Retinal pigment epithelial cell (primary cell): ENCODE measurements around the gene PDCD6IP.

Source experiments
- DNase-seq: peaks from one replicate; pipeline ENCODE4 v3.0.0-alpha.2; 2010; ENCODE audit warnings: low read depth
- H3K4me3 ChIP-seq: 2 replicates; pipeline ENCODE4 v1.5.1; 2011; ENCODE audit warnings: mild to moderate bottlenecking, low read length, control low read depth, moderate library complexity
- TF ChIP-seq, protein P1 (sequence below): conservative IDR thresholded peaks from 2 replicates; pipeline ENCODE4 v1.5.1; 2011; ENCODE audit warnings: low read depth, low read length, control low read depth, inconsistent platforms

Gene PDCD6IP

DNA sequence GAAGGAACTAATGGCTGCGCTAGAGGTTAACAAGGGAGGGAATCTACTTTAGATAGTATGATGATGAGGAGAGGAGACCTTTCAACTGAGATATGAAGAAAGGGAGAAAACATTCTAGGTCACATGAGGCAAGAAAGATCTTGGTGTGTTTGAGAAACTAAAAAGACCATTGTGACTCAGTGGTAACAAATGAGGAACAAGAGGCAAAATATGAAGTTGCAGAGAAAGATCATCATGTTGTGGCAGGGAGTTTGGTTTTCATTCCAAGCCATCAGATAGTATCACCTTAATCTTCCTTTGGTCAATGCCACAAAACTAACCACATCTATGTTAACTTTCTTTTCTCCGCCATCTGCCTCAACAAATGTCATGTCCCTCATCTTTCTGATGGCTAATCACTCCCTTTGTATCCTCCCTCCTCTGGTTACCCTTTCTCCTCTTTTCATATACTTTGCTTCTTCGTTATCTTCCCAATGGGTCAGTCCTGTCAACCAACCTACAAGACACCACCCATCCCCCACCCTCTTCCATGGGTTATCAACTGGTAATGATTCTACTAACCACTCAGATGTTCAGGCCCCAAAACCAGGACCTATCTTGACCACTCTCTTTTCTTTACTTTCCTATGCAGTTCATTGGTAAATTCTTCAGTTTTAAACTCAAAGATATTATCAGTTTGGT is 2.4 kb upstream of the PDCD6IP start:
- TF ChIP-seq, protein P1, sequence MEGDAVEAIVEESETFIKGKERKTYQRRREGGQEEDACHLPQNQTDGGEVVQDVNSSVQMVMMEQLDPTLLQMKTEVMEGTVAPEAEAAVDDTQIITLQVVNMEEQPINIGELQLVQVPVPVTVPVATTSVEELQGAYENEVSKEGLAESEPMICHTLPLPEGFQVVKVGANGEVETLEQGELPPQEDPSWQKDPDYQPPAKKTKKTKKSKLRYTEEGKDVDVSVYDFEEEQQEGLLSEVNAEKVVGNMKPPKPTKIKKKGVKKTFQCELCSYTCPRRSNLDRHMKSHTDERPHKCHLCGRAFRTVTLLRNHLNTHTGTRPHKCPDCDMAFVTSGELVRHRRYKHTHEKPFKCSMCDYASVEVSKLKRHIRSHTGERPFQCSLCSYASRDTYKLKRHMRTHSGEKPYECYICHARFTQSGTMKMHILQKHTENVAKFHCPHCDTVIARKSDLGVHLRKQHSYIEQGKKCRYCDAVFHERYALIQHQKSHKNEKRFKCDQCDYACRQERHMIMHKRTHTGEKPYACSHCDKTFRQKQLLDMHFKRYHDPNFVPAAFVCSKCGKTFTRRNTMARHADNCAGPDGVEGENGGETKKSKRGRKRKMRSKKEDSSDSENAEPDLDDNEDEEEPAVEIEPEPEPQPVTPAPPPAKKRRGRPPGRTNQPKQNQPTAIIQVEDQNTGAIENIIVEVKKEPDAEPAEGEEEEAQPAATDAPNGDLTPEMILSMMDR = no peak
- DNase-seq = no peak
- H3K4me3 ChIP-seq = no peak overlapping the region

DNA sequence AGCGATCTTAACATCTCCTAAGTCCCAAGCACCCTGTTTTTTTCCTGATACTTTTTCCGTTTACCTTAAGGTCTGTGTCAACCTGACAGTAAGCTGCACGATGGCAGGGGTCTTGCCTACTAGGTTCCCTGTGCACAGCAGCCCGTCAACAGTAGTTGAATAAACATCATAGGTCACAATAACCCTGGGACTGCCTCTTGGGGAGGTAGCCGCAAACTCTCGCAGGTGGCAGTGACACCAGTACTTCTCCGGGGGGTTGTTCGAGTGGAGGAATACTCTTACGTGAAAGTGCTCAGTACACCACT is 365 bp upstream of the PDCD6IP start:
- DNase-seq = no peak
- H3K4me3 ChIP-seq = peak overlapping the region; percentile 98
- TF ChIP-seq, protein P1 = no peak

DNA sequence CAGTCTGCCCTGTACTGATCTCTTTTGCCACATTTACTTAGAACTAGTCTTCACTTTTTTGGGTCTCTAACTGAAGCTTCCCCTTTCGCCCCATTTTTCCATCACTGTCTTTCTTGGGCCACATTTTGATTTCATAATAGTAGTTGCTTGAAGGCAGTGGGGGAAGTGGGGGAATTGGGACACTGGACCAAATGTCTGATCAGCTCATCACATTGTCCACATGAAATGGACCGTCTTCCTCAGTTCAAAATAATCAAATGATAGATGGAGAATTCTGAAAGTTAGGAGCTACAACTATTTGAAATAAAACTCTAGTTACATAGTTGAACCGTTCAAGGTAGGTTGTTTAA is 747 bp downstream of the PDCD6IP start:
- no peak for DNase-seq
- TF ChIP-seq, protein P1 = no peak
- peak overlapping the region; percentile 98 for H3K4me3 ChIP-seq

DNA sequence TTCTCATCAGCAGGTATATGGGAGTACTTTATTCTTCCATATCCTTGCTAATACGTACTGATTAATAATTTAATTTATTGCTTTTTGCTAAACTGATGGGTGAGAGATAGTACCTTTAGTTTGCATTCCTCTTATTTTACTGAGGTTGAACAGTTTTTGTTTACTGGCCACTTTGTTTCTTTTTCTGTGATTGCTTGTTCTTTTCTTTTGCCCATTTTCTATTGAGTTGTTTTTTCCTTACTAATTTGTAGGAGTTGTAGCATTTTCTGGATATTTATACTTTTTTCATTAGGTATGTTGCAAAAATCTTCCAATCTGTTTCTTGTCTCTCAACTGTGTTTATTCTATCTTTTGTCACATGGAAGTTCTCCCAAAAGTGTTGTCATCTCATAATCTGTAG is 4.8 kb downstream of the PDCD6IP start:
- DNase-seq = no peak
- TF ChIP-seq, protein P1 = no peak
- no peak overlapping the region for H3K4me3 ChIP-seq

DNA sequence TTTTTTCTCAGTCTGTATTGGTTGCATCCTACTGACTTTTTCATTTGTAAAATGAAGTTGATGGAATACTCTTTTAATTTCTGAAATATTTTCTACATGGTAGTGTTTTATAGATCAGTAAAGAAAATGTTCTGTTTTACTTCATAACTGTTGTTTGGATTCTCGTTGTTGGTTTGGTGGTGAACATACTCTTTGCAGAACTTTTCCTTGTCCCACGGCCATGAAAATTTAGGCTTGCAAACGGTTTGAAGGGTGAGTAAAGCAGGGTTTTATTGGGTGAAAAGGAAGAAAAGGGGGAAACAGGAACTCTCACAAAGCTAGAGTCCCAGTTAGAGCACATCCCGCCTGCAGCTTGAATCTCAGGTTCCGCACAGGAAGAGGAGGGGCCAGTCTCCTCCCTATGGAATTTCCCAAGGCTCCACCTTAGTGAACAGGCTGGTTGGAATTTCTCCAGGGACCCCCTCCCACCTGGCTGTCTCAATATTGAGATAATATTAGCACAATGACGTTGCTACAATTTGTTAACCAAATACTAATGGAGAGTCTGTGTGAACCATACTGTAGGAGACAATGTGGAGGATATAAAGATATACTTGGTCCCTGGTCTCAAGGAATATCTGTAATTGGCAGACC is 5.6 kb downstream of the PDCD6IP start:
- TF ChIP-seq, protein P1 = no peak
- DNase-seq = no peak
- no peak overlapping the region for H3K4me3 ChIP-seq

DNA sequence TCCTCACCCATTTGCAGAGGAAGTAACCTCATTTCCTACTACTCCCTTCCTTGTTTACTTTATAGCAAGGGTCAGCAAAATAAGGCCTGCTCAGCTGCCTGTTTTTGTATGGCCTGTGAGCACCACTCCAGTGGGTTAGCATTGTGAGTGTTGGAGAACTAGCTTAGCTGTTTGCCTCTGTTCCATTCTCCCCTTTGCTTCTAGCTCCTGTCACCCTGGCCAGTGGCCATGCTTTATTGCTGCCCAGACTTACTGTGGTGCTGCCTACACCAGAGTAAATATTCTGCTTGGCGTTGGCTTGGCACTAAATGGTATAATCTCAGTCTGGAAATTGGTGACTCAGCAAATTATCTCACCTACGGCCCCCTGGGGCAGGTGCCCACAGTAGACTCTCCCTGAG is 8.8 kb downstream of the PDCD6IP start:
- no peak for DNase-seq
- TF ChIP-seq, protein P1 = no peak
- H3K4me3 ChIP-seq = no peak overlapping the region

DNA sequence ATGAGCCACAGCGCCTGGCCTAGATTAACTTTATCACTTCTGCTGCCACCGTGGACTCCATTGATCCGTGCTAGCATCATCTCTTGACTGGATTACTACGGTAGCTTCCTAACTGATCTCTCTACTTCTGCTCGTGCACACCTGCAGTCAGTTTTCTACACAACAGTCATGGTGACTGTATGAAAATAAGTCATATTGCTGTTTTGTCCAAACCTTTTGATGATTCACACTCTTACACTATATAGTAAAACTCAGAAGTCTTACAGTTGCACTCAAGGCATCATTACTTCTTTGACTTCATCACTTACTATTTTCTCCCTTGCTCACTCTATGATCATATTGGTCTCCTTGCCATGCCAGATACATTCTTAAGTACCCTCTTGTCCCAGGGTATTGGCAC is 10.1 kb downstream of the PDCD6IP start:
- TF ChIP-seq, protein P1 = no peak
- H3K4me3 ChIP-seq = no peak overlapping the region
- DNase-seq = no peak
